Keratinocyte (primary cell): Measurements from ENCODE around the gene FBXW9. TPM values are rescaled to one million over a fixed set of nuclear protein-coding genes. Genes with fewer than 3 reads are reported as not detected.
A peak's percentile ranks its signal among the peaks of the same experiment; 100 is the strongest.

ENCODE experiments used
- DNase-seq: peaks from one replicate; pipeline ENCODE4 v3.0.0-alpha.2; 2011; ENCODE audit warnings: low read depth, missing footprints, low spot score
- FAIRE-seq: peaks from 2 replicates; lab custom pipeline; 2011; peaks lifted over from hg19 to GRCh38; lab: Jason Lieb, UNC
- H2AFZ ChIP-seq: 2 replicates; pipeline ENCODE4 v1.6.0; 2012; ENCODE audit warnings: low read length, control low read depth, inconsistent platforms; ENCODE audit not compliant: control insufficient read depth
- H3K27ac ChIP-seq: 2 replicates; pipeline ENCODE4 v1.5.1; 2011; ENCODE audit warnings: low read length; ENCODE audit not compliant: control insufficient read depth, insufficient read depth
- H3K27me3 ChIP-seq: 3 replicates; pipeline ENCODE4 v1.6.0; 2011; ENCODE audit warnings: low read length; ENCODE audit not compliant: control insufficient read depth, insufficient read depth; ENCODE audit errors: extremely low read depth
- H3K36me3 ChIP-seq, 2 experiments: 2 replicates in 1 of 2; 3 replicates in 1 of 2; pipeline ENCODE4 v1.5.1; 2011; ENCODE audit warnings: low read length in 2 of 2, mild to moderate bottlenecking in 1 of 2; ENCODE audit not compliant: control insufficient read depth in 2 of 2, insufficient read depth in 2 of 2; ENCODE audit errors: extremely low read depth in 1 of 2
- H3K4me1 ChIP-seq: 3 replicates; pipeline ENCODE4 v1.5.1; 2011; ENCODE audit warnings: low read length; ENCODE audit not compliant: control insufficient read depth, insufficient read depth; ENCODE audit errors: extremely low read depth
- H3K4me2 ChIP-seq: 3 replicates; pipeline ENCODE4 v1.6.0; 2011; ENCODE audit warnings: low read depth, low read length; ENCODE audit not compliant: control insufficient read depth, insufficient read depth; ENCODE audit errors: extremely low read depth
- H3K4me3 ChIP-seq, 3 experiments: fragments of 200-600 bp in 1 of 3; sonication (generic) in 1 of 3; 2 replicates in 2 of 3; 3 replicates in 1 of 3; pipeline ENCODE4 v1.5.1; 2011 to 2016; ENCODE audit warnings: low read length in 3 of 3, mild to moderate bottlenecking in 3 of 3, control low read depth in 2 of 3, inconsistent platforms in 1 of 3, low read depth in 1 of 3, mixed read lengths in 1 of 3, mixed run types in 1 of 3, moderate library complexity in 1 of 3; ENCODE audit not compliant: control insufficient read depth in 2 of 3, insufficient read depth in 2 of 3; ENCODE audit errors: extremely low read depth in 1 of 3
- H3K79me2 ChIP-seq: 2 replicates; pipeline ENCODE4 v1.6.0; 2012; ENCODE audit warnings: low read length; ENCODE audit not compliant: control insufficient read depth, insufficient read depth
- H3K9ac ChIP-seq: 3 replicates; pipeline ENCODE4 v1.6.0; 2011; ENCODE audit warnings: low read length; ENCODE audit not compliant: control insufficient read depth, insufficient read depth; ENCODE audit errors: extremely low read depth
- H3K9me1 ChIP-seq: 3 replicates; pipeline ENCODE4 v1.6.0; 2011; ENCODE audit warnings: low read length; ENCODE audit not compliant: control insufficient read depth, insufficient read depth; ENCODE audit errors: extremely low read depth
- H3K9me3 ChIP-seq: 2 replicates; pipeline ENCODE4 v1.5.1; 2012; ENCODE audit warnings: low read depth, low read length; ENCODE audit not compliant: control insufficient read depth
- H4K20me1 ChIP-seq: 3 replicates; pipeline ENCODE4 v1.6.0; 2011; ENCODE audit warnings: low read length; ENCODE audit not compliant: control insufficient read depth, insufficient read depth; ENCODE audit errors: extremely low read depth
- EZH2 ChIP-seq: IDR thresholded peaks from one replicate; pipeline ENCODE4 v1.6.1; 2012; ENCODE audit warnings: inconsistent platforms, mild to moderate bottlenecking, low read length, moderate library complexity
- dilution Hi-C: fragments of 300-500 bp; cut with MboI; formaldehyde crosslinking; loops from one replicate; pipeline ENCODE4 v1.7.0; 2020; ENCODE audit warnings: low sequenced_read_pairs; ENCODE audit not compliant: extremely low pct_ligation_motif_present
- polyA plus RNA-seq, 5 experiments: library from polyadenylated mRNA; depleted of rRNA in 3 of 5; stranded (reverse) in 3 of 5; stranded (forward) in 1 of 5; unstranded in 1 of 5; fragments of >200 nt; gene quantifications; 1 replicate in 1 of 5; 2 replicates in 3 of 5; 3 replicates in 1 of 5; pipeline versions ENCODE4 v1.2.1 to v1.2.3, GENCODE V29; 2011 to 2012; ENCODE audit warnings: missing spikeins in 2 of 5, low read depth in 1 of 5, low replicate concordance in 1 of 5
- TF ChIP-seq, protein P1 (sequence below), 3 experiments: IDR thresholded peaks in 1 of 3; conservative IDR thresholded peaks in 1 of 3; optimal IDR thresholded peaks in 1 of 3; 2 replicates in 2 of 3; 3 replicates in 1 of 3; pipeline versions ENCODE3 to v1.5.1; 2011; ENCODE audit warnings: low read length in 3 of 3, mild to moderate bottlenecking in 3 of 3, moderate library complexity in 2 of 3, control low read depth in 1 of 3, inconsistent platforms in 1 of 3; ENCODE audit not compliant: insufficient read depth in 2 of 3; ENCODE audit errors: extremely low read depth in 1 of 3

Gene FBXW9
- polyA plus RNA-seq, 1 donor (not counting 4 experiments of a cell fraction or from before 2014, with no cell fraction given), result 5.6 TPM

DNA sequence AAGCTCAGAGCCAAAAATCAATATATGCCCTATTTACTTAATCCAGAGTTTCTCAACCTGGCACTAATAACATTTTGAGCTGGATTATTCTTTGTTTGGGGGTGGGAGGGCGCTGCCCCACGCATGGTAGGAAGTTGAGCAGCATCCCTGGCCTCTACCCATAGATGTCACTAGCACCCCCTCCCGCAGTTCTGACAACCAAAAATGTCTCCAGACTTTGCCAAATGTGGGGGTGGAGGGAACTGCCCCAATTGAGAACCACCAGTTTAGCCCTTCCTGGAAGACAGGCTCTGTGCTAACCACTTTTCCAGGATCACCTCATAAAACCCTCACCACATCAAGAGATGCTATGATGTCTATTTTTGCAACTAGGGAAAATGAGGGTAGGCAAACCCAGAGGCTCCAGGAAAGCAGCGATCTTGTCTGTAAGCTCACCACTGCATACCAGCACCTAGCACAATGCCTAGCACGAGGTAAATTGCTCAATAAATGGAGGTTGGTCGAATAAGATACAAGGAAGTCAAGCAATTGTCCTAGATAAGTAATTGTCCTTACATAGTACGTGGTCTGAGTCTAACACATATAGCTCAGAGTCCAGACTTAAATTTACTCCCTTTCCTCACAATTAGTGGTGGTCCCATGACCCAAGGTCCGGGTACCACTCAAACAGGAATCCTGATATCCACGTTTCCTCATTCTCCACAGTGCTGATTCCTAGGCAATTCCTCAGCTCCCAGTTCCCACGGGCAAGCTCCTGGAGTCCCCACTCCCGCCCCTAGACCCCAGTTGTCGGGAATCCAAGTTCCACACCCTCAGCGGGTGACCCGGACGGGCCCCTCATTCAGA is 37.2 kb upstream of the FBXW9 start:
- peaks cover 19 to 27% of the 10 kb centered on the region in 2 experiments for H3K36me3 ChIP-seq
- DNase-seq, result no peak
- dilution Hi-C loops, result no loop called here
- peak overlapping the region; percentile 89 for H3K27ac ChIP-seq
- H3K4me1 ChIP-seq, result peaks cover 20% of the 10 kb centered on the region
- H3K9ac ChIP-seq, result peak overlapping the region; percentile 97
- H3K79me2 ChIP-seq, result peaks cover 62% of the 10 kb centered on the region
- no peak for FAIRE-seq
- H3K4me3 ChIP-seq, result peak overlapping the region; percentile 84 to 98 (median 91)
- no peak overlapping the region for H2AFZ ChIP-seq
- no peaks in the 10 kb centered on the region for H3K27me3 ChIP-seq
- peaks cover 15% of the 10 kb centered on the region for H4K20me1 ChIP-seq
- H3K9me3 ChIP-seq, result no peaks in the 10 kb centered on the region
- H3K4me2 ChIP-seq, result peak overlapping the region; percentile 93
- TF ChIP-seq EZH2, result no peak
- TF ChIP-seq, protein P1, sequence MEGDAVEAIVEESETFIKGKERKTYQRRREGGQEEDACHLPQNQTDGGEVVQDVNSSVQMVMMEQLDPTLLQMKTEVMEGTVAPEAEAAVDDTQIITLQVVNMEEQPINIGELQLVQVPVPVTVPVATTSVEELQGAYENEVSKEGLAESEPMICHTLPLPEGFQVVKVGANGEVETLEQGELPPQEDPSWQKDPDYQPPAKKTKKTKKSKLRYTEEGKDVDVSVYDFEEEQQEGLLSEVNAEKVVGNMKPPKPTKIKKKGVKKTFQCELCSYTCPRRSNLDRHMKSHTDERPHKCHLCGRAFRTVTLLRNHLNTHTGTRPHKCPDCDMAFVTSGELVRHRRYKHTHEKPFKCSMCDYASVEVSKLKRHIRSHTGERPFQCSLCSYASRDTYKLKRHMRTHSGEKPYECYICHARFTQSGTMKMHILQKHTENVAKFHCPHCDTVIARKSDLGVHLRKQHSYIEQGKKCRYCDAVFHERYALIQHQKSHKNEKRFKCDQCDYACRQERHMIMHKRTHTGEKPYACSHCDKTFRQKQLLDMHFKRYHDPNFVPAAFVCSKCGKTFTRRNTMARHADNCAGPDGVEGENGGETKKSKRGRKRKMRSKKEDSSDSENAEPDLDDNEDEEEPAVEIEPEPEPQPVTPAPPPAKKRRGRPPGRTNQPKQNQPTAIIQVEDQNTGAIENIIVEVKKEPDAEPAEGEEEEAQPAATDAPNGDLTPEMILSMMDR (optimal IDR thresholded peaks at IDR 0.05 in 1 of 3, IDR thresholded peaks at IDR 0.05 in 1 of 3, conservative IDR thresholded peaks at IDR 0.05 in 1 of 3; ENCODE audit: extremely low read depth in 1 of 3, insufficient read depth in 2 of 3, low read length in 3 of 3), result peak; percentile 58 to 65 (median 64)
- H3K9me1 ChIP-seq, result no peaks in the 10 kb centered on the region

DNA sequence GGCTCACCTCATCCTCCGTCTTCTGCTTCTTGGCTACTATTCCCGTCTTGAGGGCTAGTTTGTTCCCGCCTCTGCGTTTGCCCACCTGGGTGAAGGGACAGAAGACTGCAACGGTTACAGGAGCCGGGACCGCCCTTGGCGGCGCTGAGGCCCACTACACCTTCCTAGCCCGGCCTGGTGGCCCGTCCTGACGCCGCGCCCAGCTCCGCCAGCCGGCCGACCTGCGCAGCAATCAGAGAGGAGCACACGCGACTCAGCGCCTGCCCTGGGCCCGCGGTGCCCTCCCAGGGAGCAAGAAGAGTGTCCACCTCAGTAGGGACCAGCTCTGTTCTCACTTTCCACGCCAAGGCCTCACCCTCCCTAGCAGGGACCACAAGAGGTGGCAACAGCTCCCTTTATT is 34.9 kb upstream of the FBXW9 start:
- H3K9ac ChIP-seq, result no peak overlapping the region
- H3K4me2 ChIP-seq, result no peak overlapping the region
- peaks cover 18% of the 10 kb centered on the region for H3K4me1 ChIP-seq
- peaks cover 15% of the 10 kb centered on the region for H4K20me1 ChIP-seq
- H3K4me3 ChIP-seq, result no peak overlapping the region
- no peak overlapping the region for H3K27ac ChIP-seq
- H3K79me2 ChIP-seq, result peaks cover 49% of the 10 kb centered on the region
- H2AFZ ChIP-seq, result no peak overlapping the region
- peaks cover 21 to 31% of the 10 kb centered on the region in 2 experiments for H3K36me3 ChIP-seq
- TF ChIP-seq, protein P1 (optimal IDR thresholded peaks at IDR 0.05 in 1 of 3, IDR thresholded peaks at IDR 0.05 in 1 of 3, conservative IDR thresholded peaks at IDR 0.05 in 1 of 3; ENCODE audit: extremely low read depth in 1 of 3, insufficient read depth in 2 of 3, low read length in 3 of 3), result no peak
- no peak for TF ChIP-seq EZH2
- FAIRE-seq (no peak), DNase-seq (no peak)
- no peaks in the 10 kb centered on the region for H3K9me3 ChIP-seq
- H3K9me1 ChIP-seq, result no peaks in the 10 kb centered on the region
- dilution Hi-C loops, result no loop called here
- H3K27me3 ChIP-seq, result no peaks in the 10 kb centered on the region
